ENCODE data around the gene SYNPR.

GRCh38 chr3:63519426-63519825 lies 241.3 kb downstream of the SYNPR start:
- TF ChIP-seq CTCF (IDR thresholded peaks at IDR 0.05) (no peak), POLR2A (IDR thresholded peaks at IDR 0.05) (no peak), EP300 (IDR thresholded peaks at IDR 0.05; ENCODE audit: low read depth) (no peak)
